GM21367 (cell line): Measurements from ENCODE around the gene ERBB4.
"Not testable (repeated sequence)": the region's sequence is repeated elsewhere in the genome, so short reads cannot be mapped to it uniquely, and the experiment has no call there.

ENCODE experiments used
- ATAC-seq: cut with Tn5 transposase; IDR thresholded peaks from one replicate; pipeline ENCODE4 v1.9.1; 2021; ENCODE audit not compliant: unreplicated experiment

The ERBB4 gene

DNA sequence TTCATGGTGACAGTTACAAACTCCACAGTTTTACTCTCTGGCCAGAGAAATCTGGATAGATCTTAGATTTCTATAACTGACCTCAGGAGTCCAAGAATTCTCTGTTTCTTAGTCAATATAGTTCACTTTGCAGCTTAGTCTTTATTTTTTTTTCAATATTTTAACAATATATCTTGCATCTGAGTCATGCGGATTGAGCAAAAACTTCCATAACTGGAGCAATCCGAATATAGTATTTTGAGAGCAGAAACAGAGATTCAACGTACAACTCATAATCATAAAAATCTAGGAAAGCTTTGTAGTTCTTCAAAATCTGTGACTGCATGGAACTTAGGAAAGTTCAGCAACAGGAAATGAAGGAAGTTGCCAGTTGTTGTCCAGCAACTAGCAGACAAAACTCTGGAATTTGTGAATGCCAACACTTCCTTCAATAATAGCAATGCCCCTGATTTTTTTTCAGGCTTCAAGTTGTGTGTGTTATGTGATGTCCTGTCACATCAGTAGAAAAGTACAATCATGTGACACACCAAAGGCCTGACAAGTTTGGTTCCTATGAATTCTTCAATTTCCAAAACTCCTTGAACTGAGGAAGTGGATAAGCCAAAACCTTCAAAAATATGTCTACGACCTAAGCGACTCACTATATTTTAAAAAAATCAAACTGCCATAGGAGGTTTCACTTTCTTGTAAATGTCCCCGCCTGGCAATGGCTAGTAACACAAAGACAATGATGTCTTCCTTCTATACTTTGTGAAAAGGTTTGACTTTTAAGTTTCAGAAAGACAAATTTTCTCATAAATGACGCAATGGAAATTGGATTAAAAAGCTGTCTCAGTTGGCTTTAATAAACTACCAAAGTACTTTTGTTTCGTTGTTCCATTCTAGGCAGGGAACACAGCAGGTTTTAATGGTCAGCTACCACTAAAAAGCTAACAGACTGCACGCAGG is 510.6 kb downstream of the ERBB4 start:
- ATAC-seq, result no peak

DNA sequence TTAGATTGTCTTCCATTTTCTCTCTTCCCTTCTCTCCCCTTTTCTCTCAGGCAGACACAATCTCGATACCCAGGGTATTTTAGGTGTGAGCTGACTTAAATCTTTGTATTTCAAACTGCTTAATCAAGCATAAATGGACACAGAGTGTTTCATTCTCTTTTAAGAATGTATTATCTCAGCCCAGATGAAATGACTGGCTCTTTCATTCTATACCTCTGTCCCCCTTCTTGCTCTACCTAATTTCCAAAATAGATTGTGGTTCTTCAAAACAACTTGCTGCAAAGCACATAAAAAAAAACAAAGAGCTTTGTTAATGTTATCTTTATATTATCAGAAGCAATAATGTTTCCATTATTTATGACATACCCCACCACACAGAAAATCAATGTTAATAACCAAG is 514.6 kb downstream of the ERBB4 start:
- ATAC-seq, result no peak

GRCh38 chr2:212022966-212023365 is 515.6 kb downstream of the ERBB4 start:
- no peak for ATAC-seq

- ATAC-seq, result no peak
These were observed 516.7 kb downstream of the ERBB4 start for GRCh38 chr2:212021947-212022346.

- ATAC-seq, result no peak
These were observed 523.0 kb downstream of the ERBB4 start for GRCh38 chr2:212015588-212015987.

GRCh38 chr2:212013626-212014025 is 525.0 kb downstream of the ERBB4 start:
- ATAC-seq, result no peak

GRCh38 chr2:212010305-212010704 is 528.3 kb downstream of the ERBB4 start:
- ATAC-seq, result not testable (repeated sequence)

DNA sequence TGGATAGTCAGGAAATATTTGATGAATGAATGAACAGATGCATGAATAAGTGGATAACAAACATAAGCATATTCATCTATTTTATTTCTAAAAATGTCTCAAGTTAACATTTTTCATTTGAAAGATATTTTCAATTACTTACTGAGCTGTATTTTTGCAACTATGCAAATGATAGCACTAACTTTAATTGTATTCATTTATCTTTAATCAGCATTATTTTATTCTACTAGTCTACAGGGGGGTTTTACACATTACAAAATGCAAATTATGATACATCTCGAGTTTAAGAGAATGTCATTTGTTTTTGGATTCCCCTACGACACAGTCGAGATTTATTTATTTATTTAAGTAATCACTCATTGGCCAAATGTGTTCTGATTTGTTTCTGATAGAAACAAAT is 530.6 kb downstream of the ERBB4 start:
- no peak for ATAC-seq

GRCh38 chr2:212005085-212005671 is 533.4 kb downstream of the ERBB4 start:
- peak; percentile 92 for ATAC-seq

DNA sequence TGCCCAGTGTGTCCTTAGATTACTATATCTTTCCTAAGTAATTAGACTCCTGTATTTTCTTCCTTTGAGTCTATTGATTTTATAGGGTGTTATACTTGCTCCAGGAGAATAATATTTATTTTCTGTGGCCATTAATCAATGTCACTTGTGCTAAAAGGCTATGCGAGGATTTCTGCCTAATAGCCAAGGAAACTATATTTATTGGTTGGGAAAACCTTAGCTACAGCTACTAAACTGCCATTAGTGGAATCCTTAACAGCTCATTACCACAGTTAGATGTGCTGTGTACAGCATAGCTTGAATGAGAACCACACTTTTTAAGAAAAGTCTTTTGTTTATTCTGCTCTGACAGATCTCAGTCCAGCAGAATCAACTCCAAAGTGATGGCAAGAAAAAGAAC is 537.3 kb downstream of the ERBB4 start:
- ATAC-seq, result no peak

DNA sequence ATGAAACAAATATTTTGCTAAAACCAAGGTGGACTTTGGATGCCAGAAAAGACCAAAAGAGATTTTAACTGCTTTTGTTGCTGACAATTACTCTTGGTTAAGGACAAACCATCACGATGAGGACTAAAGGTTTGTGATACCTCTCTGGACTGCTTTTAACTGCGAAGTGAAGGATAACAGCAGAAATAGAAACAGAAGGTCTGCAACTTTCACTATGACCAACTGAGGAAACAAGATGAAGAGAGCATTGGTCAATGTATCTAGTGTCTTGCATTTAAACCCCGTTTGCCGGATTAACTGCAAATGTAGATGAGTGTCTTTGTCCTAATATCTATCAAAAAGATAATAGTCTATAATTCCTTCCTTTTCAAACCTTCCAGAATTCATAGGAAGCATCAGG is 541.7 kb downstream of the ERBB4 start:
- ATAC-seq, result no peak

DNA sequence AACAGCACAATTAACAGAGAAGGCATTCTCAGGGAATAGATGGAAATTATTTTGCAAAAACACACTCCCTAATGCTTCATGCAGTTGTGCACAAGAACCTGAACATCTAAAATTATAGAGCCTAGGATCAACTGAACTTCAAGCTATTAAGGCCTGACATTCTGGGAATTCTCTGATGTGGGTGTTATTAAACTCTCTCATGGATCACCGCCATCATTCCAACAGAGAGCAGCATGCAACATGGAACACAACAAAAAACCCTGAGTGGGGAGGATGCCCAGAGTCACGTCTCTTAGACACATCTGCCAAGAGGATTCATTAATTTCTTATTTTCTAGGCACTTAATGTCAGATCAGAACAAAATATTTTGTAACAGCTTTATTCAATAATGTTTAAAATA is 543.8 kb downstream of the ERBB4 start:
- no peak for ATAC-seq

DNA sequence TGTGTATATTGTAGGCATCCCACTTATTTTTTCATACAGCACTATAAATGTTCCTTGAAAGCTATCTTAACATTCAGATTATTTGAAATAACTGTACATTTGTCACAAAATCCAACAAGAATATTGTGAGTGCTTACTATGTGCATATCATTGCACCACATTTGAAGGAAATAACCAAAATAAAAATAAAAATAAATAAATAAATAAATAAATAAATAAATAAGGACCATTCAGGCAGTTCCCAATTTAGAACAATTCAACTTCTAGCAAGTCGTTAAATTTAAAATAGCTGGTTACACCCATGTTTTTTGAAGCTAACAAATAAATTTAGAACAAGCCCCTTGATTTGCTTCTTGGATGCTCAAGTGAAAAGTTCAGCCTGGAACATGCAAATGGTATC is 548.3 kb downstream of the ERBB4 start:
- ATAC-seq, result no peak

- no peak for ATAC-seq
These were observed 552.3 kb downstream of the ERBB4 start for GRCh38 chr2:211986313-211986712.

DNA sequence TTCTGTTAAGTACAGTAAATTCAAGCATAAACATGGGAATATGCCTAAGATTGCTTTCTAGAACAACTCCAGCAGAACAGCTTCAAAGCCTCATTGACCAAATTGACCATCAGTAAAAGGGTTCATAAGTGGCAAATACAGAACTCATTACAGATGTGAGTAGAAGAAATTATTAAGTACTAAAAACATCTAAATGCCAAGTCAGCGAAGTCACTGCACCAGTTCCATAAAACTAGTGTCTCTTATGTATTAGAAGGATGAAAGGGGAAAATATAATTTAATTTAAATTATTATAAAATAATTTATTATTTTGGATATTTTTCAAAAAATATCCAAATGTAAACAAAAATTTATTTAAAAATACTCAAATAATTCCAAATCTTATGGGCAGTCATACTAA is 553.2 kb downstream of the ERBB4 start:
- no peak for ATAC-seq

GRCh38 chr2:211982162-211982561 is 556.4 kb downstream of the ERBB4 start:
- ATAC-seq, result no peak

GRCh38 chr2:211981451-211981850 is 557.2 kb downstream of the ERBB4 start:
- ATAC-seq, result no peak

GRCh38 chr2:211976076-211976475 is 562.5 kb downstream of the ERBB4 start:
- ATAC-seq, result no peak

GRCh38 chr2:211967234-211967633 is 571.4 kb downstream of the ERBB4 start:
- ATAC-seq, result no peak

- no peak for ATAC-seq
These were observed 574.6 kb downstream of the ERBB4 start for GRCh38 chr2:211963969-211964368.

DNA sequence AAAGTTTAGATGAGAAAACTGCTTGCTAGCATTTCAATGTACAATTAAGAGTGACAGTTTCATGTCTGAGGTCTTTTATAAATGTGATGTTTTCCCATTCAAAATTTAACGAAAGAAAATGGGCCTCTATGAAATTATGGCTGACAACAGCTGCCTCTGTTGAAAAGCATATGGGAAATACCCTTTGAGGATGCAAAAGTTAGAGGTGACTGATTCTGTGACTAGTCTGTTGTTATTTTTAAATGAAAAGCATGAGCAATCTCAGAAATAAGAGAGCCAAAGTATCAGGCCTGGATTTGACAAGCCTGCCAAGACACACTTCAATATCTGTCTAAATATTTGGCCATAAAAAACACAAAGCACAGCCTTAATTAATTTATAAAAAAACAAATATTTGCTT is 580.8 kb downstream of the ERBB4 start:
- peak; percentile 78 for ATAC-seq

GRCh38 chr2:211955648-211956047 is 583.0 kb downstream of the ERBB4 start:
- ATAC-seq, result no peak
